HG03025 (cell line): ENCODE results near the gene SPATA13.
"Not testable (repeated sequence)": the region's sequence is repeated elsewhere in the genome, so short reads cannot be mapped to it uniquely, and the experiment has no call there.

Experiments used
- ATAC-seq: cut with Tn5 transposase; IDR thresholded peaks from one replicate; pipeline ENCODE4 v1.9.1; 2021; ENCODE audit warnings: mild to moderate bottlenecking, moderate library complexity; ENCODE audit not compliant: unreplicated experiment, low FRiP score

Gene SPATA13

GRCh38 chr13:24341439-24341838 is 180.9 kb downstream of the SPATA13 start:
- ATAC-seq: no peak

- ATAC-seq: no peak
Observed at GRCh38 chr13:24348385-24348784, 187.9 kb downstream of the SPATA13 start.

GRCh38 chr13:24348797-24349515 is 188.4 kb downstream of the SPATA13 start:
- no peak for ATAC-seq

GRCh38 chr13:24349778-24350664 is 189.5 kb downstream of the SPATA13 start:
- not testable (repeated sequence) for ATAC-seq

- no peak for ATAC-seq
Observed at GRCh38 chr13:24351423-24351822, 190.9 kb downstream of the SPATA13 start.

GRCh38 chr13:24353736-24354135 is 193.2 kb downstream of the SPATA13 start:
- no peak for ATAC-seq

GRCh38 chr13:24355103-24355502 is 194.6 kb downstream of the SPATA13 start:
- no peak for ATAC-seq

- ATAC-seq: no peak
Observed at GRCh38 chr13:24356270-24356669, 195.8 kb downstream of the SPATA13 start.
